GM12878 (cell line): Measurements from ENCODE around the gene MIPOL1. TPM values are rescaled to one million over a fixed set of nuclear protein-coding genes. Genes with fewer than 3 reads are reported as not detected.

Experiments
- ATAC-seq: fragments of 200-7000 bp; cut with Tn5 transposase; 3 replicates; pipeline ENCODE4 v1.9.1; 2020; ENCODE audit warnings: mild to moderate bottlenecking, moderate library complexity
- BruUV-seq: library from RNA; stranded (reverse); fragments of 400-500 nt; replicated peaks from 2 replicates; lab custom pipeline; 2021; lab: Mats Ljungman, UMichigan
- CTCF ChIA-PET: fragments of 300-600 bp; sonication (Branson Sonifier 250); formaldehyde crosslinking; extraction: SDS; loops from one replicate; lab custom pipeline; 2021; ENCODE audit warnings: inconsistent platforms; lab: Yijun Ruan, JAX
- POLR2A ChIA-PET: fragments of 350-600 bp; formaldehyde crosslinking; extraction: SDS; loops from one replicate; lab custom pipeline; 2021; ENCODE audit warnings: inconsistent platforms; lab: Charles Lee
- RAD21 ChIA-PET: fragments of 300-600 bp; sonication (Branson Sonifier 250); formaldehyde crosslinking; loops from one replicate; lab custom pipeline; 2023; ENCODE audit warnings: antibody characterized with exemption; ENCODE audit not compliant: unreplicated experiment; lab: Charles Lee
- SMC1A ChIA-PET: fragments of 300-600 bp; sonication (Branson Sonifier 250); formaldehyde crosslinking; loops from one replicate; lab custom pipeline; 2023; ENCODE audit not compliant: unreplicated experiment, uncharacterized antibody; lab: Charles Lee
- DNase-seq: peaks from one replicate; pipeline ENCODE4 v3.0.0-alpha.2; 2011; ENCODE audit warnings: low read depth, low spot score
- FAIRE-seq: peaks from 3 replicates; lab custom pipeline; 2011; peaks lifted over from hg19 to GRCh38; lab: Jason Lieb, UNC
- H2AFZ ChIP-seq: 2 replicates; pipeline ENCODE4 v1.6.0; 2011; ENCODE audit warnings: low read depth, low read length, control low read depth; ENCODE audit not compliant: control insufficient read depth
- H3K27ac ChIP-seq: 2 replicates; pipeline ENCODE4 v1.5.1; 2011; ENCODE audit warnings: control low read depth; ENCODE audit not compliant: control insufficient read depth, insufficient read depth
- H3K27me3 ChIP-seq, 2 experiments: replicated peaks in 1 of 2; 2 replicates each; pipeline versions ENCODE4 v1.6.0 to v1.6.1; 2011; ENCODE audit warnings: low read length in 1 of 2; ENCODE audit not compliant: control insufficient read depth in 2 of 2, insufficient read depth in 2 of 2
- H3K36me3 ChIP-seq, 2 experiments: 2 replicates each; pipeline ENCODE4 v1.5.1; 2011; ENCODE audit warnings: low read length in 1 of 2; ENCODE audit not compliant: control insufficient read depth in 2 of 2, insufficient read depth in 2 of 2
- H3K4me1 ChIP-seq: 2 replicates; pipeline ENCODE4 v1.6.1; 2011; ENCODE audit warnings: mild to moderate bottlenecking, low read length, moderate library complexity, mixed read lengths; ENCODE audit not compliant: control insufficient read depth, insufficient read depth
- H3K4me2 ChIP-seq: 2 replicates; pipeline ENCODE4 v1.6.0; 2011; ENCODE audit warnings: control low read depth; ENCODE audit not compliant: control insufficient read depth, insufficient read depth
- H3K4me3 ChIP-seq: fragments of 200-600 bp; sonication (generic); 2 replicates; pipeline ENCODE4 v1.5.1; 2016
- H3K79me2 ChIP-seq: 2 replicates; pipeline ENCODE4 v1.6.0; 2011; ENCODE audit warnings: low read length; ENCODE audit not compliant: control insufficient read depth, insufficient read depth
- H3K9ac ChIP-seq: 2 replicates; pipeline ENCODE4 v1.8.0; 2011; ENCODE audit warnings: low read length, control low read depth, mixed read lengths; ENCODE audit not compliant: control insufficient read depth, insufficient read depth
- H3K9me3 ChIP-seq: replicated peaks from 3 replicates; pipeline ENCODE4 v1.5.1; 2011; ENCODE audit warnings: mild to moderate bottlenecking, low read length; ENCODE audit not compliant: control insufficient read depth, insufficient read depth
- H4K20me1 ChIP-seq: 2 replicates; pipeline ENCODE4 v1.6.0; 2011; ENCODE audit not compliant: control insufficient read depth, insufficient read depth
- ATF3 ChIP-seq: IDR thresholded peaks from 2 replicates; pipeline ENCODE4 v1.6.1; 2011; ENCODE audit warnings: low read depth, mild to moderate bottlenecking, low read length, moderate library complexity, borderline replicate concordance; ENCODE audit errors: extremely low read depth
- BACH1 ChIP-seq: fragments of 450-650 bp; IDR thresholded peaks from 2 replicates; pipeline ENCODE4 v1.6.1; 2017; ENCODE audit warnings: mild to moderate bottlenecking, borderline replicate concordance
- BRCA1 ChIP-seq: IDR thresholded peaks from 2 replicates; pipeline ENCODE4 v1.6.1; 2011; ENCODE audit warnings: low read depth, low read length, improper control_type of control experiment
- E2F4 ChIP-seq: IDR thresholded peaks from 2 replicates; pipeline ENCODE4 v1.6.1; 2012; ENCODE audit warnings: low read depth, low read length, improper control_type of control experiment
- HSF1 ChIP-seq: fragments of 150-350 bp; IDR thresholded peaks from 2 replicates; pipeline ENCODE4 v1.6.1; 2014; ENCODE audit warnings: mild to moderate bottlenecking, low read depth, low read length
- NR2C1 ChIP-seq: fragments of 450-650 bp; IDR thresholded peaks from 2 replicates; pipeline ENCODE4 v1.6.1; 2017; ENCODE audit warnings: antibody characterized with exemption, mild to moderate bottlenecking, moderate library complexity
- RBBP5 ChIP-seq: fragments of 200-600 bp; sonication (generic); conservative IDR thresholded peaks from 2 replicates; pipeline ENCODE4 v1.6.1; 2016
- ZZZ3 ChIP-seq: IDR thresholded peaks from 2 replicates; pipeline ENCODE4 v1.6.1; 2011; ENCODE audit warnings: low read depth; ENCODE audit not compliant: control insufficient read depth, insufficient read length
- WGBS: methylation state at CpG from one replicate; pipeline ENCODE4 v1.1.6; 2016; ENCODE audit warnings: low lambda C conversion rate; ENCODE audit not compliant: insufficient replicate concordance, insufficient coverage; ENCODE audit errors: missing lambda C conversion rate; 5-methylcytosine and 5-hydroxymethylcytosine counted together
- in situ Hi-C: fragments of 300-500 bp; cut with MboI; formaldehyde crosslinking; loops from 9 replicates; pipeline ENCODE4 v1.14.3; 2018; ENCODE audit warnings: mixed read lengths
- intact Hi-C: fragments of 100-400 bp; cut with micrococcal nuclease; formaldehyde crosslinking; loops from one replicate; pipeline ENCODE4 v1.14.2; 2022; ENCODE audit not compliant: unreplicated experiment
- polyA plus RNA-seq, 11 experiments: library from polyadenylated mRNA; depleted of rRNA in 4 of 11; unstranded in 6 of 11; stranded (reverse) in 5 of 11; fragments of >200 nt; fragmentation: Nextera tagmentation in 4 of 11; fragmentation: Illumina TruSeq in 1 of 11; extraction: Ambion mirVana in 4 of 11; extraction: Trizol in 1 of 11; gene quantifications; 1 replicate in 1 of 11; 2 replicates in 10 of 11; pipeline versions ENCODE4 v1.2.1 to v1.2.3, GENCODE V29; 2011 to 2016; ENCODE audit warnings: inconsistent platforms in 2 of 11, missing spikeins in 2 of 11, low read depth in 1 of 11
- total RNA-seq, 4 experiments: library from RNA; depleted of rRNA in 3 of 4; stranded (reverse); fragments of >200 nt in 3 of 4; fragmentation: Illumina TruSeq in 1 of 4; extraction: Trizol in 1 of 4; gene quantifications; 2 replicates each; pipeline versions ENCODE4 v1.2.1 to v1.2.3, GENCODE V29; 2013 to 2021
- TF ChIP-seq, protein P1 (sequence below): IDR thresholded peaks from 2 replicates; pipeline ENCODE4 v1.6.1; 2012; ENCODE audit warnings: improper control_type of control experiment, low read depth, low read length; ENCODE audit not compliant: insufficient replicate concordance
- TF ChIP-seq, protein P2 (sequence below): fragments of 450-650 bp; IDR thresholded peaks from 2 replicates; pipeline ENCODE4 v1.6.1; 2017; ENCODE audit warnings: antibody characterized with exemption, mild to moderate bottlenecking, moderate library complexity

The MIPOL1 gene
- total and polyA plus RNA-seq, 10 of the 15 experiments (the other 5 are each of a cell fraction or from before 2014, with no cell fraction given) = 0.06 TPM; not detected in 9

GRCh38 chr14:37167151-37168047 is 30.3 kb upstream of the MIPOL1 start:
- in situ Hi-C loops = no loop called here
- CTCF ChIA-PET = interaction anchor here (0.8 to 1.6 kb wide), 2 partner anchors 18 to 26 kb away, joined by 5 to 7 read pairs; no protein-coding TSS in a partner anchor
- TF ChIP-seq HSF1 = no peak
- no peak for TF ChIP-seq E2F4
- no peak for TF ChIP-seq ZZZ3
- no peak for TF ChIP-seq ATF3
- TF ChIP-seq, protein P1, sequence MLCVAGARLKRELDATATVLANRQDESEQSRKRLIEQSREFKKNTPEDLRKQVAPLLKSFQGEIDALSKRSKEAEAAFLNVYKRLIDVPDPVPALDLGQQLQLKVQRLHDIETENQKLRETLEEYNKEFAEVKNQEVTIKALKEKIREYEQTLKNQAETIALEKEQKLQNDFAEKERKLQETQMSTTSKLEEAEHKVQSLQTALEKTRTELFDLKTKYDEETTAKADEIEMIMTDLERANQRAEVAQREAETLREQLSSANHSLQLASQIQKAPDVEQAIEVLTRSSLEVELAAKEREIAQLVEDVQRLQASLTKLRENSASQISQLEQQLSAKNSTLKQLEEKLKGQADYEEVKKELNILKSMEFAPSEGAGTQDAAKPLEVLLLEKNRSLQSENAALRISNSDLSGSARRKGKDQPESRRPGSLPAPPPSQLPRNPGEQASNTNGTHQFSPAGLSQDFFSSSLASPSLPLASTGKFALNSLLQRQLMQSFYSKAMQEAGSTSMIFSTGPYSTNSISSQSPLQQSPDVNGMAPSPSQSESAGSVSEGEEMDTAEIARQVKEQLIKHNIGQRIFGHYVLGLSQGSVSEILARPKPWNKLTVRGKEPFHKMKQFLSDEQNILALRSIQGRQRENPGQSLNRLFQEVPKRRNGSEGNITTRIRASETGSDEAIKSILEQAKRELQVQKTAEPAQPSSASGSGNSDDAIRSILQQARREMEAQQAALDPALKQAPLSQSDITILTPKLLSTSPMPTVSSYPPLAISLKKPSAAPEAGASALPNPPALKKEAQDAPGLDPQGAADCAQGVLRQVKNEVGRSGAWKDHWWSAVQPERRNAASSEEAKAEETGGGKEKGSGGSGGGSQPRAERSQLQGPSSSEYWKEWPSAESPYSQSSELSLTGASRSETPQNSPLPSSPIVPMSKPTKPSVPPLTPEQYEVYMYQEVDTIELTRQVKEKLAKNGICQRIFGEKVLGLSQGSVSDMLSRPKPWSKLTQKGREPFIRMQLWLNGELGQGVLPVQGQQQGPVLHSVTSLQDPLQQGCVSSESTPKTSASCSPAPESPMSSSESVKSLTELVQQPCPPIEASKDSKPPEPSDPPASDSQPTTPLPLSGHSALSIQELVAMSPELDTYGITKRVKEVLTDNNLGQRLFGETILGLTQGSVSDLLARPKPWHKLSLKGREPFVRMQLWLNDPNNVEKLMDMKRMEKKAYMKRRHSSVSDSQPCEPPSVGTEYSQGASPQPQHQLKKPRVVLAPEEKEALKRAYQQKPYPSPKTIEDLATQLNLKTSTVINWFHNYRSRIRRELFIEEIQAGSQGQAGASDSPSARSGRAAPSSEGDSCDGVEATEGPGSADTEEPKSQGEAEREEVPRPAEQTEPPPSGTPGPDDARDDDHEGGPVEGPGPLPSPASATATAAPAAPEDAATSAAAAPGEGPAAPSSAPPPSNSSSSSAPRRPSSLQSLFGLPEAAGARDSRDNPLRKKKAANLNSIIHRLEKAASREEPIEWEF = no peak
- no peak for TF ChIP-seq NR2C1
- no peak for TF ChIP-seq BRCA1
- TF ChIP-seq, protein P2, sequence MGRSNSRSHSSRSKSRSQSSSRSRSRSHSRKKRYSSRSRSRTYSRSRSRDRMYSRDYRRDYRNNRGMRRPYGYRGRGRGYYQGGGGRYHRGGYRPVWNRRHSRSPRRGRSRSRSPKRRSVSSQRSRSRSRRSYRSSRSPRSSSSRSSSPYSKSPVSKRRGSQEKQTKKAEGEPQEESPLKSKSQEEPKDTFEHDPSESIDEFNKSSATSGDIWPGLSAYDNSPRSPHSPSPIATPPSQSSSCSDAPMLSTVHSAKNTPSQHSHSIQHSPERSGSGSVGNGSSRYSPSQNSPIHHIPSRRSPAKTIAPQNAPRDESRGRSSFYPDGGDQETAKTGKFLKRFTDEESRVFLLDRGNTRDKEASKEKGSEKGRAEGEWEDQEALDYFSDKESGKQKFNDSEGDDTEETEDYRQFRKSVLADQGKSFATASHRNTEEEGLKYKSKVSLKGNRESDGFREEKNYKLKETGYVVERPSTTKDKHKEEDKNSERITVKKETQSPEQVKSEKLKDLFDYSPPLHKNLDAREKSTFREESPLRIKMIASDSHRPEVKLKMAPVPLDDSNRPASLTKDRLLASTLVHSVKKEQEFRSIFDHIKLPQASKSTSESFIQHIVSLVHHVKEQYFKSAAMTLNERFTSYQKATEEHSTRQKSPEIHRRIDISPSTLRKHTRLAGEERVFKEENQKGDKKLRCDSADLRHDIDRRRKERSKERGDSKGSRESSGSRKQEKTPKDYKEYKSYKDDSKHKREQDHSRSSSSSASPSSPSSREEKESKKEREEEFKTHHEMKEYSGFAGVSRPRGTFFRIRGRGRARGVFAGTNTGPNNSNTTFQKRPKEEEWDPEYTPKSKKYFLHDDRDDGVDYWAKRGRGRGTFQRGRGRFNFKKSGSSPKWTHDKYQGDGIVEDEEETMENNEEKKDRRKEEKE = no peak
- TF ChIP-seq RBBP5 = no peak
- no peak for TF ChIP-seq BACH1

More at GRCh38 chr14:37167151-37168047, 30.3 kb upstream of the MIPOL1 start:
- no peaks in the 10 kb centered on the region; the same call in 2 of the 3 replicates for H3K9me3 ChIP-seq
- ChIA-PET POLR2A (no interaction called here), SMC1A (no interaction called here), RAD21 (no interaction called here)
- DNase-seq = no peak
- H3K27me3 ChIP-seq = no peaks in the 10 kb centered on the region
- no peak for FAIRE-seq
- no peaks in the 10 kb centered on the region for H4K20me1 ChIP-seq
- H3K4me3 ChIP-seq = no peak overlapping the region
- H3K4me1 ChIP-seq = no peaks in the 10 kb centered on the region
- intact Hi-C loops = no loop called here
- no TSS peak for BruUV-seq
- no peaks in the 10 kb centered on the region for H3K36me3 ChIP-seq
- no peak overlapping the region for H3K27ac ChIP-seq
- no peak for ATAC-seq
- no peaks in the 10 kb centered on the region for H3K79me2 ChIP-seq
- H3K9ac ChIP-seq = no peak overlapping the region
- no peak overlapping the region for H2AFZ ChIP-seq
- WGBS = 24% methylated on average over 10 of the region's 10 CpGs
- no peak overlapping the region for H3K4me2 ChIP-seq
